ENCODE results near the gene LILRA6. TPM values are rescaled to one million over a fixed set of nuclear protein-coding genes. Genes with fewer than 3 reads are reported as not detected.

Gene LILRA6
- total and polyA plus RNA-seq, 2 of the 13 experiments (the other 11 are each of a cell fraction or from before 2014, with no cell fraction given), result not detected

- TF ChIP-seq, protein P1, sequence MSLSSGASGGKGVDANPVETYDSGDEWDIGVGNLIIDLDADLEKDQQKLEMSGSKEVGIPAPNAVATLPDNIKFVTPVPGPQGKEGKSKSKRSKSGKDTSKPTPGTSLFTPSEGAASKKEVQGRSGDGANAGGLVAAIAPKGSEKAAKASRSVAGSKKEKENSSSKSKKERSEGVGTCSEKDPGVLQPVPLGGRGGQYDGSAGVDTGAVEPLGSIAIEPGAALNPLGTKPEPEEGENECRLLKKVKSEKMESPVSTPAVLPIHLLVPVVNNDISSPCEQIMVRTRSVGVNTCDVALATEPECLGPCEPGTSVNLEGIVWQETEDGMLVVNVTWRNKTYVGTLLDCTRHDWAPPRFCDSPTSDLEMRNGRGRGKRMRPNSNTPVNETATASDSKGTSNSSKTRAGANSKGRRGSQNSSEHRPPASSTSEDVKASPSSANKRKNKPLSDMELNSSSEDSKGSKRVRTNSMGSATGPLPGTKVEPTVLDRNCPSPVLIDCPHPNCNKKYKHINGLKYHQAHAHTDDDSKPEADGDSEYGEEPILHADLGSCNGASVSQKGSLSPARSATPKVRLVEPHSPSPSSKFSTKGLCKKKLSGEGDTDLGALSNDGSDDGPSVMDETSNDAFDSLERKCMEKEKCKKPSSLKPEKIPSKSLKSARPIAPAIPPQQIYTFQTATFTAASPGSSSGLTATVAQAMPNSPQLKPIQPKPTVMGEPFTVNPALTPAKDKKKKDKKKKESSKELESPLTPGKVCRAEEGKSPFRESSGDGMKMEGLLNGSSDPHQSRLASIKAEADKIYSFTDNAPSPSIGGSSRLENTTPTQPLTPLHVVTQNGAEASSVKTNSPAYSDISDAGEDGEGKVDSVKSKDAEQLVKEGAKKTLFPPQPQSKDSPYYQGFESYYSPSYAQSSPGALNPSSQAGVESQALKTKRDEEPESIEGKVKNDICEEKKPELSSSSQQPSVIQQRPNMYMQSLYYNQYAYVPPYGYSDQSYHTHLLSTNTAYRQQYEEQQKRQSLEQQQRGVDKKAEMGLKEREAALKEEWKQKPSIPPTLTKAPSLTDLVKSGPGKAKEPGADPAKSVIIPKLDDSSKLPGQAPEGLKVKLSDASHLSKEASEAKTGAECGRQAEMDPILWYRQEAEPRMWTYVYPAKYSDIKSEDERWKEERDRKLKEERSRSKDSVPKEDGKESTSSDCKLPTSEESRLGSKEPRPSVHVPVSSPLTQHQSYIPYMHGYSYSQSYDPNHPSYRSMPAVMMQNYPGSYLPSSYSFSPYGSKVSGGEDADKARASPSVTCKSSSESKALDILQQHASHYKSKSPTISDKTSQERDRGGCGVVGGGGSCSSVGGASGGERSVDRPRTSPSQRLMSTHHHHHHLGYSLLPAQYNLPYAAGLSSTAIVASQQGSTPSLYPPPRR (CRISPR knock-in tag; IDR thresholded peaks at IDR 0.05; ENCODE audit: borderline replicate concordance), result peak; percentile 87
- TF ChIP-seq ZNF841 (CRISPR knock-in tag; IDR thresholded peaks at IDR 0.05; ENCODE audit: borderline replicate concordance), result peak; percentile 36; the same call in 1 of the 2 replicates
- no peak for TF ChIP-seq ZZZ3 (CRISPR knock-in tag; IDR thresholded peaks at IDR 0.05; ENCODE audit: borderline replicate concordance)
- no peak for TF ChIP-seq MAFK (conservative IDR thresholded peaks at IDR 0.05 in 1 of 2, IDR thresholded peaks at IDR 0.05 in 1 of 2; ENCODE audit: low read length in 2 of 2)
- TF ChIP-seq PITX1 (CRISPR knock-in tag; IDR thresholded peaks at IDR 0.05), result peak; percentile 74; the same call in 1 of the 2 replicates
- peak; percentile 25; the same call in 1 of the 2 replicates for TF ChIP-seq ZFP1 (CRISPR knock-in tag; IDR thresholded peaks at IDR 0.05)
- peak; percentile 62; the same call in 1 of the 2 replicates for TF ChIP-seq ZC3H13 (CRISPR knock-in tag; IDR thresholded peaks at IDR 0.05)
- TF ChIP-seq, protein P2, sequence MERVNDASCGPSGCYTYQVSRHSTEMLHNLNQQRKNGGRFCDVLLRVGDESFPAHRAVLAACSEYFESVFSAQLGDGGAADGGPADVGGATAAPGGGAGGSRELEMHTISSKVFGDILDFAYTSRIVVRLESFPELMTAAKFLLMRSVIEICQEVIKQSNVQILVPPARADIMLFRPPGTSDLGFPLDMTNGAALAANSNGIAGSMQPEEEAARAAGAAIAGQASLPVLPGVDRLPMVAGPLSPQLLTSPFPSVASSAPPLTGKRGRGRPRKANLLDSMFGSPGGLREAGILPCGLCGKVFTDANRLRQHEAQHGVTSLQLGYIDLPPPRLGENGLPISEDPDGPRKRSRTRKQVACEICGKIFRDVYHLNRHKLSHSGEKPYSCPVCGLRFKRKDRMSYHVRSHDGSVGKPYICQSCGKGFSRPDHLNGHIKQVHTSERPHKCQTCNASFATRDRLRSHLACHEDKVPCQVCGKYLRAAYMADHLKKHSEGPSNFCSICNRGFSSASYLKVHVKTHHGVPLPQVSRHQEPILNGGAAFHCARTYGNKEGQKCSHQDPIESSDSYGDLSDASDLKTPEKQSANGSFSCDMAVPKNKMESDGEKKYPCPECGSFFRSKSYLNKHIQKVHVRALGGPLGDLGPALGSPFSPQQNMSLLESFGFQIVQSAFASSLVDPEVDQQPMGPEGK (CRISPR knock-in tag; IDR thresholded peaks at IDR 0.05), result peak; percentile 65; the same call in 1 of the 2 replicates
- TF ChIP-seq ZNF780A (CRISPR knock-in tag; IDR thresholded peaks at IDR 0.05), result peak; percentile 55
- TF ChIP-seq ZNF253 (CRISPR knock-in tag; IDR thresholded peaks at IDR 0.05; ENCODE audit: borderline replicate concordance), result no peak
- peak; percentile 75; the same call in 2 of the 3 replicates for TF ChIP-seq MXI1 (IDR thresholded peaks at IDR 0.05; ENCODE audit: borderline replicate concordance, low read depth, low read length)
- TF ChIP-seq HDAC1 (CRISPR knock-in tag; IDR thresholded peaks at IDR 0.05), result peak; percentile 62; the same call in 1 of the 2 replicates
- TF ChIP-seq PAX8 (CRISPR knock-in tag; IDR thresholded peaks at IDR 0.05; ENCODE audit: borderline replicate concordance), result no peak
- TF ChIP-seq, protein P3, sequence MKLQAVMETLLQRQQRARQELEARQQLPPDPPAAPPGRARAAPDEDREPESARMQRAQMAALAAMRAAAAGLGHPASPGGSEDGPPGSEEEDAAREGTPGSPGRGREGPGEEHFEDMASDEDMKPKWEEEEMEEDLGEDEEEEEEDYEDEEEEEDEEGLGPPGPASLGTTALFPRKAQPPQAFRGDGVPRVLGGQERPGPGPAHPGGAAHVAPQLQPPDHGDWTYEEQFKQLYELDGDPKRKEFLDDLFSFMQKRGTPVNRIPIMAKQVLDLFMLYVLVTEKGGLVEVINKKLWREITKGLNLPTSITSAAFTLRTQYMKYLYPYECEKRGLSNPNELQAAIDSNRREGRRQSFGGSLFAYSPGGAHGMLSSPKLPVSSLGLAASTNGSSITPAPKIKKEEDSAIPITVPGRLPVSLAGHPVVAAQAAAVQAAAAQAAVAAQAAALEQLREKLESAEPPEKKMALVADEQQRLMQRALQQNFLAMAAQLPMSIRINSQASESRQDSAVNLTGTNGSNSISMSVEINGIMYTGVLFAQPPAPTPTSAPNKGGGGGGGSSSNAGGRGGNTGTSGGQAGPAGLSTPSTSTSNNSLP (IDR thresholded peaks at IDR 0.05; ENCODE audit: low read depth, low read length), result peak; percentile 73
- TF ChIP-seq FOXK1 (CRISPR knock-in tag; IDR thresholded peaks at IDR 0.05; ENCODE audit: borderline replicate concordance, low read depth), result peak; percentile 49; the same call in 1 of the 2 replicates
- TF ChIP-seq, protein P4, sequence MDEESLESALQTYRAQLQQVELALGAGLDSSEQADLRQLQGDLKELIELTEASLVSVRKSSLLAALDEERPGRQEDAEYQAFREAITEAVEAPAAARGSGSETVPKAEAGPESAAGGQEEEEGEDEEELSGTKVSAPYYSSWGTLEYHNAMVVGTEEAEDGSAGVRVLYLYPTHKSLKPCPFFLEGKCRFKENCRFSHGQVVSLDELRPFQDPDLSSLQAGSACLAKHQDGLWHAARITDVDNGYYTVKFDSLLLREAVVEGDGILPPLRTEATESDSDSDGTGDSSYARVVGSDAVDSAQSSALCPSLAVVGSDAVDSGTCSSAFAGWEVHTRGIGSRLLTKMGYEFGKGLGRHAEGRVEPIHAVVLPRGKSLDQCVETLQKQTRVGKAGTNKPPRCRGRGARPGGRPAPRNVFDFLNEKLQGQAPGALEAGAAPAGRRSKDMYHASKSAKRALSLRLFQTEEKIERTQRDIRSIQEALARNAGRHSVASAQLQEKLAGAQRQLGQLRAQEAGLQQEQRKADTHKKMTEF (CRISPR knock-in tag; IDR thresholded peaks at IDR 0.05), result peak; percentile 71
- 0 out of 2 replicates have a peak, but pooled peaks have one; percentile 31 for TF ChIP-seq ZNF263 (CRISPR knock-in tag; IDR thresholded peaks at IDR 0.05)
Observed at GRCh38 chr19:54209811-54210494, 32.6 kb downstream of the LILRA6 start (continued).

Measured in HepG2 (cell line).